NCI-H2227 (cell line): Measurements from ENCODE around the gene VPS37C.

Source experiments
- DNase-seq: peaks from one replicate; lab custom pipeline; 2025; ENCODE audit not compliant: unreplicated experiment; lab: John Stamatoyannopoulos, UW

Gene VPS37C

DNA sequence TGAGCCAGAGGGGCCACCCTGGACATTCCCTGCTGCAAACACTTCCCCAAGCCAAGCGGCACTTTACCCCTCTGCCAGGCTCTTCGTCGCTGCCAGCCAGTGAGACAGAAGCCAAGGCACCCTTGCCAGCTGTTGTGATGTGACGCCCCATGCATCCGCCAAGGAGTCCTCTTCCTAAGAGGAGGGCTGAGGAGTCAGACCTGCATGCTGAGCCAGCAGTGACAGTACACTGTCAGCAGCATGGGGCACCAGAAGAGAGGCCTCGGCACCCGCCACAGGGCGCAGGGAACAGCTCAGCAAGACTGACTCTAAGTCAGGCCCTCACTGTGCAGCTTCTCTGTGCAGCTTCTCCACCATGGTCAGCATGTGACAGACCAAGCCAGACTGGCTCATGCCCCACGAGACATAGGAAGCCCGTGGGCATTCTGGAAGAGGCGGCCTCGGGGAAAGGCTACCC lies 26.4 kb downstream of the VPS37C start:
- DNase-seq = no peak

DNA sequence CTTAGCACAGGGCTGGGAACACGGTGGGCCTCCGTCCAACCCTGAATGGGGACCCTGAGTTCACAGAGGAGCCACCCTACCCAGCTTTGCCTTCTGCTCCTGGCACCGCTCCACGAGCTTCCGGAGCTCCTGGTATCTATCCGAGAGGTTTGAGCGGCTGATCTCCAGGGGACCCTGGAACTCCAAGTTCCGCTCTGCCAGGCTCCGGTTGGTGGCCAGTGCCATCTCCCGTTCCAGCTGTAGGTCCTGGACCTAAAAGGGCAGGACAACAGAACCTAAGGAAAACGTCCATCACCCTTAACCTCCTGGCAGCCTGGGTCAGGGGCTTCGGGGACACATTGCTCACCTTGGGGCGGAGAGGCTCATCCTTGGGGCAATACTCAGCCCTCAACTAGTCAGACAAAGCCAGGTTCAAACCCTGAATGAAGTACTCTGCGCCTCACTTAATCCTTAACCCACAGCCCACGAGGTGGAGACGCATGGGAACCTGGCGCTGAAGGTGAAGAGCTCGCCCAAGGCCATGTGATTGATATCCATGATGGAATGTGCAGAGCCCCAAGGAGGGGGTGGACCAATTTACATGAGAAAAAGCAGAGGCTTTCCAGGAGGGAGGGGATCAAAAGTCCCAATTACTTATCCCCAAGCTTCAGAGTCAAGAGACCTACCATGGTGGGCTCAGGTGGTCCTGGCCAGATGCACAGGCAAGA lies 27.1 kb downstream of the VPS37C start:
- DNase-seq = no peak

DNA sequence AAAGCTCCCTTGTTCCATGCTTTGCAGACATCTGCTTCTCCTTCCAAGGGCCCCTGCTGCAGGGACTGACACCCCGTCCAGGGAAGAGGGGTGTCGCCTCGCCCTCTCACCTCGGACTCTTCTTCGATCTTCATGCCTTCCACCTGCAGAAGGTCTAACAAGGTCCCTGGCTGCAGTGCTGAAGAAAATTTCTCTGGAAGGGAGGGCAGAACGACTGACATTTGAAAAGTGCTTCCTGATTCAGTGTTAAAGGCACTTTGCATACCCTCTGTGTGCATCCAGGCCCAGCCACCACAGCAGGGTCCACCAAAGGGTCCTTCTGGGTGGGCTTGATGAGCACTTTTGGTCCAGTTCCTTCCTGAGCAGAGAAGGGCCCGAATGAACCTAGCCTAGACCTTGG lies 28.1 kb downstream of the VPS37C start:
- DNase-seq = no peak

DNA sequence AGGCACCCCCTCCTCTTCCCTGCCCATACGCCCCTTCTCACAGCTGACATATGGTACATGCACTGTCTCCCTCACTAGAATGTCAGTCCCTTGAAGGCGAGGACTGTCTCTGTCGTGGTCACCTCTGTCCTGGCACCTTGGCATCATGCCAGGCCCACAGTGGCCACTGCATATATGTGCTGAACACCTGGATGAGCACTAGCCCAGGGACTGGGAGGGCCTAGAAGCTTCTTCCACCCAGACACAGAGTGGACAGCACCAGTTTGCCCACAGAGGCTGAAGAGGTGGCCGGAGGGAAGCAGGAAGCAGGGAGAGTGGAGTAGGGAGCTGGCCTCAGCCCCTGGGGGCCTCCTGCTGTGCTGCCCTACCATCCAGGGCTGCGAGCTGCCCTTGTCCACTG lies 28.6 kb downstream of the VPS37C start:
- DNase-seq = no peak

DNA sequence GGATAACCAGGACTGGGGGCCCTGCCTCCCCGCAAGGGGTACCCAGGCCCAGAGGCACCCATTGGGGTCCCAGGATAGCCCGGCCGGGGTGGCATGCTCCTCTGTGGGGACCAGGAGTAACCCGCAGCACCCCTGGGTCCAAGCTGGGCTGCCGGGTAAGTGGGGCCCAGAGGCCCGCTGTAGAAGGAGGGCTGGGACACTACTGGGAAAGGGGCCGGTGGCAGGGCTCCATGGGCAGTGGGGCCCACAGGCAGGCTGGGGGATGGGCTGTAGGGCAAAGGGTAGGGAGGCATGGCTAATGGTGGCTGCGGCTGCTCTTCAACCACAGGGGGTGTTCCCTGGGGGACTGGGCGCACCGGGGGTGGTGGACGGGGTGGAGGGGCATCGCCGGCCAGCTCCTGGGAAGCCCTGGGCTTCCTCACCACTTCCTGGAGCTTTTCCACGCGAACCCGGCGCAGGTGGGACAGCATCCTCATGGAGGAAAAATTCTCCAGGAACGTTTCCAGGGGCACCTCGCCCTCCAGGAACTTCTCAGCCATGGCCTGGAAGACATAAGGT lies 29.1 kb downstream of the VPS37C start:
- no peak for DNase-seq

DNA sequence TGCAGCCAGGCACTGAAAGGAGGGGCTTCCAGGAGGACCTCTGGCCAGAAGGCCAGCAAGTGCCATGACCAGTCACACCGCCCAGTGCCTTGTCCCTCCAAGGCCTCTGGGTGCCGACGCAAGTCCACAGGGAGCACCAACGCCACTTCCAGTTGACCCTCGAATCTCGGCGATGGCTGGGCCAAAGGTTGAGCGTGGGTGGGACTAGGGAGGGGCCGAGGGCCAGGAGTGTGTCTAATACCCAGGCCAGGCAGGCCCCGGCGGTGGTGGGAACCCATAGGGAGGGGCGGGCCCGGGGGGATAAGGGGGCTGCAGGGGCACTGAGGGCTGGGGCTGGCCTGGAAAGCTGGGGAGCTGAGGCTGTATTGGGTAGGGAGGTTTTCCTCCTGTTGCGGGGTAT lies 29.6 kb downstream of the VPS37C start:
- no peak for DNase-seq

DNA sequence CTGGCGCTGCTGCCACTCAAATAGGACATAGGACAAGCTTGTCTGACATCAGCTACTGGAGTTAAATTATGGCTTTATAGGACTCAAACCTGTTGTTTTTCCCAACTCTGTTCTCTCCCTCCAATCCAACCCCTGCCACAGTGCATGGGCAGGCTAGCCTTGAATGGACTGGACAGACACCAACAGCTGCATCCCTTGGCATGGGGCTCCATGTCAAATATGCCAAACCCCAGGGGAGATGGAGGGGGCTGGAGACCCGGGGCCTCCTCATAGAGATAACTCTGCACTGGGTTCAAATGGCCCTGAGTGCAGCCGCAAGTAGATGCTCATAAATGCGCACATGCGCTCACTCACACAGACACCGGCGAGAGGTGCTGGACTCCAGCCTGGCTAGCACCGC lies 30.0 kb downstream of the VPS37C start:
- DNase-seq = no peak

DNA sequence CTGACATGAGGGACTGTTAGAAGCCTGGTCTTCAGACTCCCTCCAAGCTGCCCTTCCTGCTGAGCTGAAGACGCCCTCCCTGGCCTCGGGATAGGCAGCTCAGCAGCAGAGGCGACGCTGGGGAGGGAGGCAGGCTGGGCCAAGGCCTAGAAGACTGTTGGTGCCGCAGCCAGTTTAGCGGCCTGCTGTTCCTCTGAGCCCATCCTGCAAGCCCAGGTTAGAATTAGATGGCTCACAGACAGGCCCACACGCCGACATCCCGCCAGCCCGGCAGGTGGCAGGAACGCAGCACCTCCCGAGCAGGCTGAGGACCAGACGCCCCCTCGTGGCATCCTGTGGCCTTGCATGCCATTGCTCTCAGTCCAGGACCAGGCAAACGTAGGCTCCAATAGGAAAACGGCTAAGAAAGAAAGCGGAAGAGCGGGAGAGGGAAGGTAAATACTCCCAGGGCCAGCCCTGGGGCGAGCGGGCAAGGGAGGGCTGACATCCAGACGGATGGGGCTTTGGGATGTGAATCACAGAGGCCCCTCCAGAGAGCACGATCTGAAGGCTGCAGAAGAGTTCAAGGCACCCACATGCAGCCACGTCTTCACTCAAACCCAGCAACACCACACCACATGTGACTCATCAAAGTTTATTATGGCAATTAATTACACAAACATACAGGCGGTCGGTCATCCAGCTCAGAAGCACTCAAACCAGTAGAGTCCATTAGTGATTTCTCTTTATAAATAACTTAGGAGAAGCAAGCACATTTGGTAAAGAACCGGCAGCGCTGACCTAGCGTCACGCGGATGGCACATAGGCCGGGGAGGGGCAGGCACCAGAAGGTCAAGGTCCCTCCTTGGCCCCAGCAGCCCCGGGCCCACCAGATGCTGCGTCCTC lies 31.3 kb downstream of the VPS37C start:
- no peak for DNase-seq

DNA sequence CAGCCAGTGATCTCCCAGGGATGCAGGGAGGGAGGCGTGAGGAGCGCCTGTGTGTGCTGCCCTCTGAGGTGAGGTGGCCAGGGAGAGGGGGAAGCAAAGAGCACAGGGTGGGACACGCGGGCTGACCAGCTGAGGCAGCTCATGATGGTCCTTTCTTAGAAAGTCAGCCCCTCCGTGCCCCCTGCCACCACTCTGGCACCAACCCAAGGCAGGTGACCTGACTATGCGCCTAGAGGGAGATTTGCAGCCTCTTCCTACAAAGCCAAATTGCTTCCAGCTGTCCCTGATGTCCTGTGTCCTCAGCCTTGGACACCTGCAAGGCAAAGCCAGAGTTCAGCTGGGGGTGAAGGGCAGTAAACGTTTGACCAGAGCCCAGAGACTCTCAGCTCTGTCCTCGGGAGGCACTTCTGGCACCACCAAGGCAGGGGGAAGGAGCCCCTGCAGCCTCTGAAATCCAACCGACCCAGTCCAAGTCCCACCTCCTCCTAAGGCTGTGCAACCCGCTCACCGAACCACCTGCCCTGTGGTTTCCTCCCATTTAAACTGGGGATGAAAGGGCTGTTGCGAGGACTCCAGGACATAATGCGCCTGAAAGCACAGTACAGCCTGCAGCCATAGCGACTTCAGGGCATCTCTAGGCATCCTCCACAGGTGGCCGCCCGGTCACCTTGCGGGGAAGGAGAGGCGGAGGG lies 32.1 kb downstream of the VPS37C start:
- no peak for DNase-seq

DNA sequence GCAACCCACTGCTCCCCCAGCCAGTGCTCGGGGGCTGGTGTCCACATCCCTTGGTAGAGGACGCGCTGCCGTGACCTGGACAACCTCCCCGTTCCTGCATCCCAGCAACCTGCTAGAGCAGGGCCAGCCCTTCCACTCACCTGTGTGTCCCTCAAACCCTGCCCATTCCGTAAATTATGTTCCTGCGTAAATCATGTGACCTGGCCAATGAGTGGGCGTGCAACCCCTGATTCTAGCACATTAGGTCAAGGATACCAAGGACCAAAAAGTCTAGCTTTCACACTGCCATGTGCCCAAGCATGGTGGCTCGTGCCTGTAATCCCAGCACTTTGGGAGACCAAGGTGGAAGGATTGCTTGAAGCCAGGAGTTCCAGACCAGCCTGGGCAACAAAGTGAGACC lies 33.2 kb downstream of the VPS37C start:
- no peak for DNase-seq

DNA sequence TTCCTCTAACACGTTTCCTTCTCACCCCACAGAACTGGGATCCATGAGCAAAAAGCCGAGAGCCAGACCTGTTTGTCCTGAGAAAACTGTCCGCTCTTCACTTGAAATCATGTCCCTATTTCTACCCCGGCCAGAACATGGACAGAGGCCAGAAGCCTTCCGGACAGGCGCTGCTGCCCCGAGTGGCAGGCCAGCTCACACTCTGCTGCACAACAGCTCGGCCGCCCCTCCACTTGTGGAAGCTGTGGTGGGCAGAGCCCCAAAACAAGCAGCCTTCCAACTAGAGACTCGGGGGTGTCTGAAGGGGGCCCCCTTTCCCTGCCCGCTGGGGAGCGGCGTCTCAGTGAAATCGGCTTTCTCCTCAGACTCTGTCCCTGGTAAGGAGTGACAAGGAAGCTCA lies 35.0 kb downstream of the VPS37C start:
- DNase-seq = no peak

DNA sequence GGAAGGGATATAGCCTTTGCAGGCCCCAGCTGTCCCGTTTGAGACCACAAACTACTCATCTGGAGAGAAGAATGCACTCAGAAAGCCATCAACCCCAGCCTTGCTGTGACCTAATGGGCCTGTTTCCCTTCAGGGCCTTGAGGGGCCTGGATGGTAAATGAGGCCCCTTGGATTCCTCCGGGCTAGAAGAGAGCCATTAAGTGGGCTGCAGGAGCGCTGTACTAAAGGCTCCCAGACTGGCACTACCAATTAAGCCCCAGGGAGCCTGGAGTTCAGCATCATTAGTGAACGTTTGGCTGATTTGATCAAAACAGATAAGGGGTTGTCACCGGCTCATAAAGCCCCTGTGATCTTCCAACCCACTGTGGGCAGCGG lies 35.9 kb downstream of the VPS37C start:
- no peak for DNase-seq

DNA sequence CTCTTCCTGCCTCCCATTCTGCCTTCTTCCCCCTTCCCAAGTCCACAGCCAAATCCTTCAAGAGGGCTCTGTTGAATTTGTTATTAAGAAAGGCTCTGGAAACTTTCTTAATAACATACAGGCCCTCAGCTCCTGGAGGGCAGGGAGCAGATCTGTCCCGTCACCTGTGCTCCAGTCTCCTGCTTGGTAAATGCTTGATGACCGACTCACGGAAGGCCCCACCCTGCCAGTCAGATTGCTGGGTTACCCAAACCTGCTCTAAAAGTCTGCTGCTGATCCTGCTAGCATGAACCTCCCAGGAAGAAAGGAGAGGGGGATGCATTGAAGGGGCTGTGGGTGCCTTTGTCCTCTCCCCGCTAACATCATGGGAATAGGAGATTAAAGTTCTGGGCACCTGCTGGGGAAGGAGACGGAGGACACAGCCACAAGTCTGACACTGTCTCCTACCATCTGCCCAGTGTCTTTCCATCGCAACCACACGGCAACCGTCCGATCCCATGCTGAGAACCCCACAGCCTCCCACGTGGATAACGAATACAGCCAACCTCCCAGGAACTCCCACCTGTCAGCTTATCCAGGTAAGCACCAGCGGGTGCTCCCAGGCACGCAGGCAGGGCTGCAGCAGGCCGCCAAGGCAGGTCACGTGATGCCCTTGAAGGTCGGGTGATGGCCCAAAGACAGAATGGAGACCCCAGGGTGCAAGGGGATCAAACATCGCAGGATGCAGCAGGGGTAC lies 36.5 kb downstream of the VPS37C start:
- DNase-seq = no peak

DNA sequence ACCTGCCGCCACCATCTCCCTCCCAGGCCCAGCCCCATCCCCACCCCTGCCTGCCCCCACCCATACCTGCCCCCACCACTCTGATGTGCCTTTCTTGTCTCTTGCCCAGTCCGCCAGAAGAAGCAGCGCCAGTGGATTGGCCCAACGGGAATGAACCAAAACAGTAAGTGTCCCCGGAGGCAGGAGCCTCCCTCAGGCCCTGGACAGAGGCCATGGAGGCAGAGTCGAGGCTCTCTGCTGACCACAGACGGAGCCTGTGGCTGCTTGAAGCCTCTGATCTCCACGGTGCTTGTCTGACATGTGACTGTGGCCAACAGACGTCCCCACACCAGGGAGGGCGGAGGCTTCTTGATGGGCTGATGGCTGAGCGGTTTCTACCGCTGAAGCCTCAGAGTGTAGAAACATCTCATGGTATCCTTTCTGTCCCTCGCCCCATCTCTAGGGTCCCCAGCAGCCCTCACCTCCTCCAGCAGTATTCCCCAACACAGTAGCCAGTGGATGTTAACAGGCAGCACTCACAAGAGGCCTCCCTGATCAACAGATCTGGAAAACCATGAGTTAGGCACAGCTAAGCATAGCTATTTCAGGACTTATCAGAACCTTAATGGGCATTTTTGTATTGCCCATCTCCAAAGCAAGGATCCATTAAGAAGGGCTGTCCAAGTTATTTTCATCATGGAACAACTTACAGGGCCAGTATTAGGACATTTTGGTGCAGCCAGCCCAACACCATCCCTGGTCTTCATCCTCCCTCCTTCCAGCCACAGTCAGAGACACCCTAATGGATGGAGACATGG lies 37.3 kb downstream of the VPS37C start:
- DNase-seq = no peak

DNA sequence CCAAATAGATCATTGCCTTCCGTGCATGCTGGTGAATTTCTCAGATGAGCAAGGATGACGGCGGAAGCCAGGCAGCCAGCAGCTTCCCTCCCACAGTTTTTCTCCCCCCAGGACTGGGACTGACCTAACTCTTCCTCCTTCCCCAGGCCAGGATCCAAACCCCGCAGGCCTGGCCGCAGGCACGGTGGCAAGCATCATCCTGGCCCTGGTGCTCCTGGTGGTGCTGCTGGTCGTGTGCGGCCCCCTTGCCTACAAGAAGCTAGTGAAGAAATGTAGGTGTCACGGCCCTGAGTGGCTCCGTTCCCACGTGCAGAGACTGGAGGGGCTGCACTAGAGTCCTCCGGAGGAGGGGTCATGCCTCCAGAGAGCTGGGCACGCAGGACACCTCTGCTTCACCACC lies 38.5 kb downstream of the VPS37C start:
- no peak for DNase-seq

DNA sequence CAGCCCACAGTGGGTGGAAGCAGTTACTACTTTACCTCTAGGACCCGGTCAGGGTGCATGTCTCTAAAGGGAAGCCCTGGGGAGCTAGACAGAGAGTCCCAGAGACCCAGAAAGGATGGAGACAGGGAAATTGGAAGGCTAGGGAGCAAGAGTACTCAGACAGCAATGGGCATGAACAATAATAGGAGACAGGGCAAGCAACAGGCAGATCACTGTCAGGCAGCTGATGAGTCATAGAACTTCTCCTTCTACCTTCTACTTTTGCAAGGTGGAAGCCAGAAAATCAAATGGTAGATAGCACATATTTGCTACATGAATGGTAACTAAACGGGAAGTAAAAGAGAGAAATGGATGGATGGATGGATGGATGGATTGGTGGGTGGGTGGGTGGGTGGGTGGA lies 39.3 kb downstream of the VPS37C start:
- DNase-seq = no peak

DNA sequence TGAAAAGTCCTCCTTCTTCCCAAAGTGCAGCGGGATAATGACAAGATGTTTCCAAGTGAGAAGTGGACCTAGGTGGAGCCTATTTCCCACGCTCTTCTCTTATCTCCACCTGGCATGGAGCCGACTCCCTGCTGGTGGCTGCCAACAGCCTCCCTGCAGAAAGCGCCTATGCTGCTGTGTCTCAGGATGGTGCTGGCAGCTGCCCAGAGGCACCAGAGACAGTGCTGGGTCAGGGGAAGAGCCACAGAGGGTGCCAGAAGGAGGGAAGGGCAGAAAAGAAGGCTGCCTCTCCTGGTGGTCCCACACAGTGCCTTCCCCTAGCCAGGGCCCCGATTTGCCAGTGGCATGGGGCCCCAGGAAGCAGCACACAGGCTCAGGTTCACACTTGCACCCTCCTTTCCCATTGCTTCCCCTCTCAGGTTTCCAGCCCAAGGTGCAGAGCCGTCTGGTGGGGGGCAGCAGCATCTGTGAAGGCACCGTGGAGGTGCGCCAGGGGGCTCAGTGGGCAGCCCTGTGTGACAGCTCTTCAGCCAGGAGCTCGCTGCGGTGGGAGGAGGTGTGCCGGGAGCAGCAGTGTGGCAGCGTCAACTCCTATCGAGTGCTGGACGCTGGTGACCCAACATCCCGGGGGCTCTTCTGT lies 39.9 kb downstream of the VPS37C start:
- no peak for DNase-seq

DNA sequence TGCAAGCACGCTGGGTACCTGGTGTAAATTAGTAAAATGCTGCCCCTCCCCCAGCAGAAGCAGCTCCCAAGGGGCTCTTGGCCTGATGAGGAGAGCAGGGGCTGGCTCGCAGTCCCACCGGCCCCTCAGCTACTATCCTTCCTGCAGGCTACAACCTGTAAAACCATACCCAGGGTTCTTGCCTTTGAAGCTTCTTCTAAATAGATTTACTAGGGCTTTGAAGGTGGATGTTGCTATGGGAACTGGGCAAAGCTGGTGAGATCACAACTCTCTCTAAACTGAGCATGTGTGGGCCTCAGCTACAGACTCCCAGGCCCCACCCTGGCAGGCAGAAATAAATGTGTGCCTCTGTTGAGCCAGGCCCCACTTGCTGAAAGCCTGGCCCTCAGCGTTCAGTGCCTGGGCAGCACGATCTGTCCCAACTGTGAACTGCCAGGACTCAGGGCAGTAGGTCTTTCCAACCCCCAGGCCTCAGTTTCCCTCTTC lies 40.5 kb downstream of the VPS37C start:
- DNase-seq = no peak

DNA sequence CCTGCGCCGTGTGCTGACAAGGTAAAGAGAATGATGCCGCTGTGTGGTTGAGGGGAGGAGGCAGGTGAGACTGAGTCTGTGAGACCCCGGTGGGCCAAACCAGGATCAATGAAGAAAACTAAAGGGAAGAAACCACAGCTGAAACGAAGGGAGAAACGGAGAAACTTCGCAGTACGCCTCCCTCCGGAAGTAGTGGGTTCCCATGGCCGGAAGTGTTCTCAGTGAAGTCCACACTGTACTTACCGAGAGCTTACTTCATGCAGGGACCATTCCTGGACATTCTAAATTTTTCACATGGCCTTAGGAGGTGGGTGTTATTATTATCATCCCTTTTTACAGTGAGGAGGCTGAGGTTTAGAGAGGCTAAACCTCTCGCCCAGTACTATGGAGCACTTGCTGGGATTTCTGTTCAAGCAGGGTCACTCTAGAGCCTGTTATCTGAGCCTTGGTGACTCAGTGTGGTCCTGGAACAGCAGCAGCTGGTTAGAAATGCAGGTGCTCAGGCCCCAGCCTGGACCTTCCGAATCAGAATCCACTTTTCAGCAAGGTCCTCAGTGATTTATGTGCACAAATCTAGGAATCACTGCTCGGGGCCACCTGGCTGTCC lies 41.0 kb downstream of the VPS37C start:
- DNase-seq = no peak
